Measurements from ENCODE around the gene ZNF335. TPM values are rescaled to one million over a fixed set of nuclear protein-coding genes. Genes with fewer than 3 reads are reported as not detected.
A peak's percentile ranks its signal among the peaks of the same experiment; 100 is the strongest.

The ZNF335 gene
- total RNA-seq, 1 donor from 2014 or later: 49.6 TPM

- no peaks in the 10 kb centered on the region for H3K9me3 Mint-ChIP-seq
- peaks cover 13% of the 10 kb centered on the region for H3K27me3 Mint-ChIP-seq
- ATAC-seq (ENCODE audit: low read depth) (peak; percentile 97), DNase-seq (peak; percentile 70)
- POLR2A ChIA-PET: interaction anchor here (0.8 to 1.0 kb wide), 5 partner anchors 15 to 143 kb away, joined by 3 to 8 read pairs (median 3); partner anchors contain the start of gene ZNF335
- H3K36me3 Mint-ChIP-seq (ENCODE audit: low read depth): no peaks in the 10 kb centered on the region
- H3K4me1 Mint-ChIP-seq: peaks cover 5% of the 10 kb centered on the region
- H3K27ac Mint-ChIP-seq: no peak overlapping the region
- no peak for TF ChIP-seq CTCF (IDR thresholded peaks at IDR 0.05)
- CTCF ChIA-PET: interaction anchor here (0.6 to 4.2 kb wide), 24 partner anchors 9 to 694 kb away, joined by 3 to 54 read pairs (median 4); partner anchors contain the start of genes MMP9, UBE2C and ZNF335
- intact Hi-C loops (cut with micrococcal nuclease): loop anchor here (1.0 kb wide), 3 partner anchors 26 to 187 kb away; no protein-coding TSS in a partner anchor
- no peak overlapping the region for H3K4me3 Mint-ChIP-seq
Measured at GRCh38 chr20:45987108-45987780, 15.2 kb upstream of the ZNF335 start.

GRCh38 chr20:45985573-45985972 is 13.6 kb upstream of the ZNF335 start:
- Mint-ChIP-seq H3K4me1 (no peaks in the 10 kb centered on the region), H3K27me3 (peaks cover 13% of the 10 kb centered on the region), H3K27ac (no peak overlapping the region), H3K36me3 (ENCODE audit: low read depth) (no peaks in the 10 kb centered on the region), H3K4me3 (no peak overlapping the region), H3K9me3 (no peaks in the 10 kb centered on the region)
- ATAC-seq (ENCODE audit: low read depth): no peak
- CTCF ChIA-PET: interaction anchor here (1.2 kb wide), 1 partner anchor 15 kb away, joined by 6 read pairs; no protein-coding TSS in a partner anchor
- POLR2A ChIA-PET: interaction anchor here (0.5 kb wide), 1 partner anchor 186 kb away, joined by 6 read pairs; no protein-coding TSS in a partner anchor
- intact Hi-C loops (cut with micrococcal nuclease): no loop called here
- DNase-seq: no peak
- TF ChIP-seq CTCF (IDR thresholded peaks at IDR 0.05): no peak

- ATAC-seq (ENCODE audit: low read depth): no peak
- Mint-ChIP-seq H3K4me3 (no peak overlapping the region), H3K4me1 (no peaks in the 10 kb centered on the region), H3K9me3 (no peaks in the 10 kb centered on the region), H3K27ac (no peak overlapping the region), H3K27me3 (peaks cover 9% of the 10 kb centered on the region), H3K36me3 (ENCODE audit: low read depth) (no peaks in the 10 kb centered on the region)
- intact Hi-C loops (cut with micrococcal nuclease): no loop called here
- ChIA-PET POLR2A (interaction anchor here (1.0 kb wide), 1 partner anchor 12 kb away, joined by 3 read pairs; the partner anchor contains the start of gene ZNF335), CTCF (interaction anchor here (0.6 to 1.3 kb wide), 3 partner anchors 9 to 31 kb away, joined by 3 read pairs; no protein-coding TSS in a partner anchor)
- no peak for DNase-seq
- no peak for TF ChIP-seq CTCF (IDR thresholded peaks at IDR 0.05)
Measured at GRCh38 chr20:45983279-45983743, 11.3 kb upstream of the ZNF335 start.

GRCh38 chr20:45981261-45981660 is 9.3 kb upstream of the ZNF335 start:
- CTCF ChIA-PET: interaction anchor here (1.1 kb wide), 1 partner anchor 11 kb away, joined by 3 read pairs; no protein-coding TSS in a partner anchor
- POLR2A ChIA-PET: interaction anchor here (0.7 to 1.4 kb wide), 2 partner anchors 10 to 46 kb away, joined by 3 to 4 read pairs; no protein-coding TSS in a partner anchor
- no peak overlapping the region for H3K27ac Mint-ChIP-seq

More at GRCh38 chr20:45981261-45981660, 9.3 kb upstream of the ZNF335 start:
- no peak overlapping the region for H3K4me3 Mint-ChIP-seq
- ATAC-seq (ENCODE audit: low read depth) (no peak), DNase-seq (no peak)
- H3K27me3 Mint-ChIP-seq: peaks cover 5% of the 10 kb centered on the region
- TF ChIP-seq CTCF (IDR thresholded peaks at IDR 0.05): no peak
- no peaks in the 10 kb centered on the region for H3K9me3 Mint-ChIP-seq
- intact Hi-C loops (cut with micrococcal nuclease): no loop called here
- H3K36me3 Mint-ChIP-seq (ENCODE audit: low read depth): no peaks in the 10 kb centered on the region
- no peaks in the 10 kb centered on the region for H3K4me1 Mint-ChIP-seq

All from activated B cell treated with CpG ODN at 0.5 μM for 24 hours (primary cell).